DND-41 (cell line): Measurements from ENCODE around the gene PCBP4.

Experiments
- EZH2 ChIP-seq: IDR thresholded peaks from 3 replicates; pipeline ENCODE4 v1.6.1; 2012; ENCODE audit warnings: borderline replicate concordance, low read depth, mild to moderate bottlenecking, moderate library complexity, low read length, inconsistent platforms; ENCODE audit not compliant: severe bottlenecking
- TF ChIP-seq, protein P1 (sequence below): IDR thresholded peaks from 2 replicates; pipeline ENCODE4 v1.5.1; 2012; ENCODE audit warnings: borderline replicate concordance, low read length, moderate library complexity, mild to moderate bottlenecking; ENCODE audit not compliant: poor library complexity, severe bottlenecking; ENCODE audit errors: extremely low read depth

DNA sequence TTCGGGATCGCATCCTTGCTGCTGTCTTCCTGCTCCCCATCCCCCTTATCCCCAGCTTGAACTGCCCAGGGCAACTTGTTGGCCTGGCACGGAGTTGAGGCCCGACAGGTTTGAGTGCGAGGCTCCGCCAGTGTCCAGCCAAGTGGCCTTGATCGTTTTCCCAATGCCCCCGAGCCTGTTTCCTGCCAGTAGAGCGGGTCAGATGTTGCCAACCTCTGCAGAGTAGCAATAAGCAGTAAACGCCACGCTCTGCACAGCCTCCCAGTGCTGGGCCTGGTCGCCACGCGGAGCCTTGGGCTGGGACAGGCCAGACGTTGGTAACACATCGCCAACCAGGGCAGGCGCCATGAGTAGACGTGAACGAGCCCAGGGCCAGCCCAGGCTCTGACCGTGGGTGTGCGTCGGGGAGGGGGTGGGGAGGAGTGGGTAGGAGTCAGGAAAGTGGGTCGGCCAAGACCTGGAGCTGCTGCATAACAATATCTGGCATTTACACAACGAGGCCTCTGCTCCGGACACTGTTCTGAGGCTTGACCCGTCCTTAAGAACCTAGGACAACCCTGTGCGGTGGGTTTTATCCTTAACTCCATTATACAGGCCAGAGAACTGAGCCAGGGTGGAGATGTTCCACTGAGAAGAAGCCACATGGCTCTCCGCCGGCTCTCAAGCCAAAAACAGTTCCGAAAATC, 7.2 kb upstream of the PCBP4 start:
- TF ChIP-seq, protein P1, sequence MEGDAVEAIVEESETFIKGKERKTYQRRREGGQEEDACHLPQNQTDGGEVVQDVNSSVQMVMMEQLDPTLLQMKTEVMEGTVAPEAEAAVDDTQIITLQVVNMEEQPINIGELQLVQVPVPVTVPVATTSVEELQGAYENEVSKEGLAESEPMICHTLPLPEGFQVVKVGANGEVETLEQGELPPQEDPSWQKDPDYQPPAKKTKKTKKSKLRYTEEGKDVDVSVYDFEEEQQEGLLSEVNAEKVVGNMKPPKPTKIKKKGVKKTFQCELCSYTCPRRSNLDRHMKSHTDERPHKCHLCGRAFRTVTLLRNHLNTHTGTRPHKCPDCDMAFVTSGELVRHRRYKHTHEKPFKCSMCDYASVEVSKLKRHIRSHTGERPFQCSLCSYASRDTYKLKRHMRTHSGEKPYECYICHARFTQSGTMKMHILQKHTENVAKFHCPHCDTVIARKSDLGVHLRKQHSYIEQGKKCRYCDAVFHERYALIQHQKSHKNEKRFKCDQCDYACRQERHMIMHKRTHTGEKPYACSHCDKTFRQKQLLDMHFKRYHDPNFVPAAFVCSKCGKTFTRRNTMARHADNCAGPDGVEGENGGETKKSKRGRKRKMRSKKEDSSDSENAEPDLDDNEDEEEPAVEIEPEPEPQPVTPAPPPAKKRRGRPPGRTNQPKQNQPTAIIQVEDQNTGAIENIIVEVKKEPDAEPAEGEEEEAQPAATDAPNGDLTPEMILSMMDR = no peak
- TF ChIP-seq EZH2 = no peak
